HG02571 (cell line): ENCODE measurements around the gene BMERB1.
"Not testable (repeated sequence)": the region's sequence is repeated elsewhere in the genome, so short reads cannot be mapped to it uniquely, and the experiment has no call there.

Experiments used
- ATAC-seq: cut with Tn5 transposase; IDR thresholded peaks from one replicate; pipeline ENCODE4 v1.9.1; 2021; ENCODE audit warnings: mild to moderate bottlenecking, moderate library complexity; ENCODE audit not compliant: unreplicated experiment

BMERB1 gene

DNA sequence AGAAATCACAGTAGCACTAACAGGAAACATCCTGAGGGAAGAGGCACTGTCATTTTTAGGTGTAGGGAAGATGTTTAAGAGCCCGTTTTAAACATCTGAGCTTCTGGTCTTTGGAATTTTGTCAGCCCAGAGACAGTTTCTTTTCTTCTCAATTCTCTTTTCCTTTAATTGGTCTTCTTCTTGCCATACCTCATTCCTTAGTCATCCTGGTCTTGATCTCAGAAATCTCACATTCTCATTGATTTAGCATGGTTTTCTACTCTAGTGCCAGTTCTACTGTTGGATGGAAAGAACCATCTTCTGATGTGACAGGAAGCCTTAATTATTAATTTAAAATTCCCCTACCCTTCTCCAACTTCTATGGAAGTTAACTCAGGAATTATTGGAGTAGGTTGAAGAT is 25.4 kb downstream of the BMERB1 start:
- ATAC-seq = no peak

- ATAC-seq = no peak
These were observed 26.2 kb downstream of the BMERB1 start for GRCh38 chr16:15460601-15461000.

DNA sequence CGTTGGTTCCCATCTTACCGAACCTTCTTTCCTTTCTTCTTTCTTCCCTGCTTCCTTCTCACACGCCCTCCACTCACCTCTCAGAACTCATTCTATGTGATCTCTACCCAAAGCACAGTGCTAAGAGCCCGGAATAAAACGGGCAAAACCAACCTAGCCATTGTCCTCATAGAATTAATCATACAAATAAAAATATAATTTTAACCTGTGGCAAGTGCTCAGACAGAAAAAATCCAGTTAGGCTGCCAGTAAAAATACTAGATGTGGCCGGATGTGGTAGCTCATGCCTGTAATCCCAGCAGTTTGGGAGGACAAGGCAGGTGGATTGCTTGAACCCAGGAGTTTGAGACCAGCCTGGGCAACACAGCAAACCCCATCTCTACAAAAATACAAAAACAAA is 27.0 kb downstream of the BMERB1 start:
- no peak for ATAC-seq

- ATAC-seq = no peak
These were observed 30.2 kb downstream of the BMERB1 start for GRCh38 chr16:15464401-15465186.

GRCh38 chr16:15466131-15466530 is 31.7 kb downstream of the BMERB1 start:
- ATAC-seq = no peak

- ATAC-seq = no peak
These were observed 32.7 kb downstream of the BMERB1 start for GRCh38 chr16:15466886-15467781.

DNA sequence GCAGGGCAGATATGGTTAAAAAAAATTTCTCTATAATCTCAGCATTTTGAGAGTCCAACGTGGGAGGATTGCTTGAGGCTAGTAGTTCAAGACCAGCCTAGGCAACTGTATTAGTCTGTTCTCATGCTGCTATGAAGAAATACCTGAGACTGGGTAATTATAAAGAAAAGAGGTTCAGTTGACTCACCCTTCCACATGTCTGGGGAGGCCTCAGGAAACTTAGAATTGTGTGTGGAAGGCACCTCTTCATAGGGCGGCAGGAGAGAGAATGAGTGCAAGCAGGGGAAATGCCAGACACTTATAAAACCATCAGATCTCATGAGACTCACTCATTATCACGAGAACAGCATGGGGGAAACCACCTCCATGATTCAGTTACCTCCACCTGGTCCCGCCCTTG is 42.6 kb downstream of the BMERB1 start:
- ATAC-seq = not testable (repeated sequence)

- ATAC-seq = no peak
These were observed 43.4 kb downstream of the BMERB1 start for GRCh38 chr16:15477802-15478201.

DNA sequence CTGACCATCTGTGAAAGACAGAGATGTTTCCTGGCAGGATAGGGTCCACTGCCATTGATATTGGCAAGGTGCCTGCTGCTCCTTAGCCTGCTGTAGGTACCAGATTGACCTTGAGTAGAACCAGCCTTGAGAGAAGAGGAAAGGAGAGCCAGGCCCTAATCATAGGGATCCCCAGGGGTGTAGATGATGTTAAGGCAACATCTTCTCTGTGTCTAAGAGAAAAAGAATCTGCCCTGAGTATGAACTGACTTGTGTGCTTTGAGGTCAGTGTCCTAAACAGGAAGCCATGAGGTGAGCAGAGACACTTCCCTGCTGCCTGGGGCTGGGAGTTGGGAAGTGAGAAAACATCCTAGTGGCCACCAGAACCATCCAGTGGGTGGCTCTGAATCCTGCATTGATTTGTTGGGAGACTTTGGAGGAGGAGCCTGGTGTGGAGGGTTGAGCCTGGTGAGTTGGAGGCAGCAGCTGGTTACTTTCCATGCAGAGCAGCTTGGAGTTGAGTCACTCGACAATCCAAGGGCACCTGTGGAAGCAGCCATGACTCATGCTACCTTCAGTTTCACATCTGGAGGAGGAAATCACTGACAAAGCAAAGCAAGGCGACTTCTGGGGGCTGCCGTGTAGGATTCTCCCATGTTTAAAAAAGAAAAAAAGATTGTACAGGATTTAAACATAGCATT is 47.8 kb downstream of the BMERB1 start:
- no peak for ATAC-seq

- ATAC-seq = no peak
These were observed 48.4 kb downstream of the BMERB1 start for GRCh38 chr16:15482748-15483298.

DNA sequence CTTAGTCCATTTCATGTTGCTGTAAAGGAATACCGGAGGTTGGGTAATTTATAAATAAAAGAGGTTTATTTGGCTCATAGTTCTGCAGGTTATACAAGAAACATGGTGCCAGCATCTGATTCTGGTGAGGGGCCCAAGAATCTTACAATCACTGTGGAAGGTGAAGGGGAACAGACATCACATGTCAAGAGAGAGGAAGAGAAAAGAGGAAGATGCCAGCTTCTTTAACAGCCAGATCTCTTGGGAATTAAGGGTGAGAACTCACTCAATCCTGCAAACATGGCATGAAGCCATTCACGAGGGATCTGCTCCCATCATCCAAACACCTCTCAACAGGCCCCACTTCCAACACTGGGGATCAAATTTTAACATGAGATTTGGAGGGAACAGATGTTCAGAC is 49.5 kb downstream of the BMERB1 start:
- ATAC-seq = no peak

DNA sequence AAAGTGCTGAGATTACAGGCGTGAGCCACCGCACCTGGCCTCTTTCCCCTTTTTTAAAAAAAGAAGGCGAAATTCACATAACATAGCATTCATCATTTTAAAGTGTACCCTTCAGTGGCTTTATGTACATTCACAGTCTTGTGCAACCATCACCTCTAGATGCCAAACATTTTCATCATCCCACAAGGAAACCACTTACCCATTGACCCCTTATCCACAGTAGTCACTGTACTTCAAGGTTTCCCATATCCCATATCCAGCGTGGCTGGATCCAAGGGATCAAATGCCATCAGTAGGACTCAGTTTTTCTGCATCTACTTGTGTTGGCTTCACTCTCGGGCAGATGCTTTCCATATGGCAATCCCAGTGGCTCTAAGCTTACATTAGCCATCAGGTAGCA is 50.3 kb downstream of the BMERB1 start:
- no peak for ATAC-seq

- ATAC-seq = no peak
These were observed 50.8 kb downstream of the BMERB1 start for GRCh38 chr16:15485175-15485574.

GRCh38 chr16:15486661-15487060 is 52.3 kb downstream of the BMERB1 start:
- no peak for ATAC-seq

- ATAC-seq = no peak
These were observed 53.2 kb downstream of the BMERB1 start for GRCh38 chr16:15487336-15488284.

GRCh38 chr16:15489016-15489415 is 54.6 kb downstream of the BMERB1 start:
- no peak for ATAC-seq

DNA sequence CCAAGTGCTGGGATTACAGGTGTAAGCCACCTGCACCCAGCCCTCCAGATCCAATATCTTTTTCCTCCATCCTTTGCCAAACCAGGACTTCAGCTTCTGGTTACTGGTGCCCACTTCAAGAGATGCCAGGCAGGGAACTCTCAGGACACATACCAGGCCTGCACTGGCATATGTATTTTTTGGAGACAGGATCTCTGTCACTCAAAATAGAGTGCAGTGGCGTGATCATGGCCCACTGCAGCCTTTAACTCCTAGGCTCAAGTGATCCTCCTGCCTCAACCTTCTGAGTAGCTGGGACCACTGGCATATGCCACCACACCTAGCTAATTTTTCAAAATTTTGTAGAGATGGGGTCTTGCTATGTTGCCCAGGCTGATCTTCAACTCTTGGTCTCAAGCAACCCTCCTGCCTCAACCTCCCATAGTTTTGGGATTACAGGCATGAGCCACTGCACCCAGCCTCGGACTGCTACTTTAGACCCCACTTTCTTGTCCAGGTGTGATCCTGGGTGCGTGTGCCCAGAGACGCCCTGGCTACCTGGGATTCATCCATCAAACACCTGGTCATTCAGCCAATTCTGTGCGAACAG is 55.8 kb downstream of the BMERB1 start:
- no peak for ATAC-seq

GRCh38 chr16:15491411-15491810 is 57.0 kb downstream of the BMERB1 start:
- no peak for ATAC-seq

DNA sequence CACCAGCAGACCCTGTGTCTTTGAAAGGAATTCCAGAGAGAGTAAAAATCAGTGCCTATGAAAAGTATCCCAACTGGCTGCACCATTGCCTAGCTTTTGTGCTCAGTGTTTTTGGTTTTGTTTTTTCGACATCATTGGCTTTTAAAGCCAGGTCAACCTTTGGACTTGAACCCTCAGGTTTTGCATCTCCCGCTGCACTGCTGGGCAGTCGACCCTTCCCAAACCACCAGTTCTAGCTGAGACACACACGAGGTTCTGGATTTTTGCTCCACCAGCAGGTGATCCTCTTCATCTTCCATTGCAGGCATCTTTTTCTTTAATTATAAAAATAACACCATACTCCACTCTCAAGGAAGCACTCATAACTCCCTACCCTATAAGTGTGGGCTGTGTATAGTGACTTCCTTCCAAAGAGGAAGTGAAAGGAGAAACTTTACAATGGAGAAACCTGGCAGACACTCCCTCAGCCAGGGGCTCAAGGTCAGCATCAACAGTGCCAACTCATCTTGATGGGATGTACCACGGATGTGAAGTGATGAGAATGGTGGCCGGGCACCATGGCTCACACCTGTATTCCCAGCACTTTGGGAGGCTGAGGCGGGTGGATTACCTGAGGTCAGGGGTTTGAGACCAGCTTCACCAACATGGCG is 57.8 kb downstream of the BMERB1 start:
- no peak for ATAC-seq
